SU-DHL-6 (cell line): Measurements from ENCODE around the gene EPHA4.

Source experiments
- EZH2phosphoT487 ChIP-seq: fragments of 200-600 bp; sonication (generic), shearing (Covaris generic); conservative IDR thresholded peaks from 2 replicates; pipeline ENCODE4 v1.6.1; 2018; ENCODE audit warnings: mild to moderate bottlenecking, antibody characterized with exemption, low read length, moderate library complexity, mixed read lengths
- TF ChIP-seq, protein P1 (sequence below): fragments of 200-600 bp; sonication (generic); IDR thresholded peaks from one replicate; pipeline ENCODE4 v1.5.1; 2017; ENCODE audit warnings: antibody characterized with exemption, mild to moderate bottlenecking, low read length, moderate library complexity; ENCODE audit not compliant: insufficient read depth, poor library complexity, severe bottlenecking

DNA sequence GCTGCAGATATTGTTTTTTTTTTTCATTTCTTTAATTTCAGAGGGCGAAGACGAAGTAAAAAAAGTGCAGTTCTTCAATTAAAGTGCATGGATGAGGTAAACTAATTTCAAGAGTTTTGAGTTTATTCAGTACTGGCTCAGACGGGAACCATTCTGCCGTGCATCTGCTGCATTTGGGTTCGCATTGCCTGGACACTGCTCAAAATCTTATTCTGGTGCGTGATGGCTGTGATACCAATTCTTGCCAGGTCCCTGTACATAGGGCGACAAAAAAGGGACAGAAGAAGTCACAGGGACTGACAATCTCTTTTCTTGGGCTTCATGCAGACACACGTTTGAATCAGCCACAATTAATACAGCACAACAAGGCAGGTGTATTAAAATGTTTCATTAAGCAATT, 146.2 kb downstream of the EPHA4 start:
- TF ChIP-seq, protein P1, sequence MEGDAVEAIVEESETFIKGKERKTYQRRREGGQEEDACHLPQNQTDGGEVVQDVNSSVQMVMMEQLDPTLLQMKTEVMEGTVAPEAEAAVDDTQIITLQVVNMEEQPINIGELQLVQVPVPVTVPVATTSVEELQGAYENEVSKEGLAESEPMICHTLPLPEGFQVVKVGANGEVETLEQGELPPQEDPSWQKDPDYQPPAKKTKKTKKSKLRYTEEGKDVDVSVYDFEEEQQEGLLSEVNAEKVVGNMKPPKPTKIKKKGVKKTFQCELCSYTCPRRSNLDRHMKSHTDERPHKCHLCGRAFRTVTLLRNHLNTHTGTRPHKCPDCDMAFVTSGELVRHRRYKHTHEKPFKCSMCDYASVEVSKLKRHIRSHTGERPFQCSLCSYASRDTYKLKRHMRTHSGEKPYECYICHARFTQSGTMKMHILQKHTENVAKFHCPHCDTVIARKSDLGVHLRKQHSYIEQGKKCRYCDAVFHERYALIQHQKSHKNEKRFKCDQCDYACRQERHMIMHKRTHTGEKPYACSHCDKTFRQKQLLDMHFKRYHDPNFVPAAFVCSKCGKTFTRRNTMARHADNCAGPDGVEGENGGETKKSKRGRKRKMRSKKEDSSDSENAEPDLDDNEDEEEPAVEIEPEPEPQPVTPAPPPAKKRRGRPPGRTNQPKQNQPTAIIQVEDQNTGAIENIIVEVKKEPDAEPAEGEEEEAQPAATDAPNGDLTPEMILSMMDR = no peak
- TF ChIP-seq EZH2phosphoT487 = no peak
